T47D (cell line): ENCODE results near the gene FYN.

ENCODE experiments used
- DNase-seq, 2 experiments: peaks; one replicate each; pipeline versions ENCODE4 v3.0.0 to v3.0.0-alpha.2; 2011 to 2012; ENCODE audit warnings: low read depth in 1 of 2, low spot score in 1 of 2
- JUND ChIP-seq: IDR thresholded peaks from 2 replicates; pipeline ENCODE4 v1.6.1; 2012; ENCODE audit warnings: low read depth
- in situ Hi-C: cut with HindIII; loops from 2 replicates; pipeline ENCODE4 v1.10.0; 2016; ENCODE audit warnings: low sequenced_read_pairs, low pct_unique_long_range_greater_than_20kb

FYN gene

GRCh38 chr6:111758608-111759329, 114.5 kb downstream of the FYN start:
- no peak for DNase-seq

GRCh38 chr6:111757342-111757741, 115.9 kb downstream of the FYN start:
- in situ Hi-C loops, result no loop called here
- no peak for DNase-seq
- TF ChIP-seq JUND, result no peak

More at GRCh38 chr6:111758608-111759329, 114.5 kb downstream of the FYN start:
- no peak for TF ChIP-seq JUND
- in situ Hi-C loops, result no loop called here

- TF ChIP-seq JUND, result no peak
- in situ Hi-C loops, result no loop called here
- DNase-seq, result no peak
Measured at GRCh38 chr6:111754423-111754822, 118.8 kb downstream of the FYN start.

GRCh38 chr6:111753573-111753972, 119.7 kb downstream of the FYN start:
- no peak for TF ChIP-seq JUND
- in situ Hi-C loops, result no loop called here
- DNase-seq, result no peak

- no peak for DNase-seq
- no peak for TF ChIP-seq JUND
- in situ Hi-C loops, result no loop called here
Measured at GRCh38 chr6:111752476-111752875, 120.8 kb downstream of the FYN start.

- no peak for DNase-seq
- no peak for TF ChIP-seq JUND
- in situ Hi-C loops, result no loop called here
Measured at GRCh38 chr6:111750753-111751673, 122.2 kb downstream of the FYN start.

GRCh38 chr6:111750153-111750552, 123.1 kb downstream of the FYN start:
- no peak for DNase-seq
- no peak for TF ChIP-seq JUND
- in situ Hi-C loops, result no loop called here

GRCh38 chr6:111748231-111748647, 125.0 kb downstream of the FYN start:
- in situ Hi-C loops, result no loop called here
- no peak for DNase-seq
- TF ChIP-seq JUND, result no peak

- in situ Hi-C loops, result no loop called here
- TF ChIP-seq JUND, result no peak
- DNase-seq, result no peak
Measured at GRCh38 chr6:111747829-111748228, 125.4 kb downstream of the FYN start.

- no peak for TF ChIP-seq JUND
- no peak for DNase-seq
- in situ Hi-C loops, result no loop called here
Measured at GRCh38 chr6:111747396-111747795, 125.9 kb downstream of the FYN start.

GRCh38 chr6:111746983-111747382, 126.3 kb downstream of the FYN start:
- DNase-seq, result no peak
- in situ Hi-C loops, result no loop called here
- TF ChIP-seq JUND, result no peak

- no peak for DNase-seq
- in situ Hi-C loops, result no loop called here
- TF ChIP-seq JUND, result no peak
Measured at GRCh38 chr6:111745636-111746035, 127.6 kb downstream of the FYN start.

GRCh38 chr6:111745186-111745585, 128.1 kb downstream of the FYN start:
- no peak for DNase-seq
- TF ChIP-seq JUND, result no peak
- in situ Hi-C loops, result no loop called here
